Endometrial microvascular endothelial cells (primary cell): ENCODE results near the gene SORBS1. TPM values are rescaled to one million over a fixed set of nuclear protein-coding genes. Genes with fewer than 3 reads are reported as not detected.
"Not testable (repeated sequence)": the region's sequence is repeated elsewhere in the genome, so short reads cannot be mapped to it uniquely, and the experiment has no call there.

ENCODE experiments used
- in situ Hi-C: cut with HindIII; loops from 2 replicates; pipeline ENCODE4 v1.10.0; 2017; ENCODE audit warnings: low sequenced_read_pairs, low pct_unique_long_range_greater_than_20kb; ENCODE audit errors: inconsistent ontology term
- total RNA-seq: library from RNA; depleted of rRNA; stranded (reverse); fragments of >200 nt; gene quantifications from one replicate; pipeline ENCODE4 v1.2.3, GENCODE V29; 2015; ENCODE audit errors: inconsistent ontology term

Gene SORBS1
- total RNA-seq, 1 donor from 2014 or later: 4.5 TPM

- in situ Hi-C loops: no loop called here
Measured at GRCh38 chr10:95350830-95351228, 210.3 kb downstream of the SORBS1 start.

- in situ Hi-C loops: no loop called here
Measured at GRCh38 chr10:95350219-95350829, 210.8 kb downstream of the SORBS1 start.

GRCh38 chr10:95347402-95347766, 213.8 kb downstream of the SORBS1 start:
- in situ Hi-C loops: not testable (repeated sequence)

- in situ Hi-C loops: no loop called here
Measured at GRCh38 chr10:95346715-95347401, 214.3 kb downstream of the SORBS1 start.

- in situ Hi-C loops: no loop called here
Measured at GRCh38 chr10:95343573-95343972, 217.6 kb downstream of the SORBS1 start.

GRCh38 chr10:95341716-95342130, 219.4 kb downstream of the SORBS1 start:
- in situ Hi-C loops: no loop called here

GRCh38 chr10:95339863-95340262, 221.3 kb downstream of the SORBS1 start:
- in situ Hi-C loops: no loop called here

- in situ Hi-C loops: no loop called here
Measured at GRCh38 chr10:95337423-95338160, 223.6 kb downstream of the SORBS1 start.

- in situ Hi-C loops: no loop called here
Measured at GRCh38 chr10:95336702-95337101, 224.5 kb downstream of the SORBS1 start.

- in situ Hi-C loops: no loop called here
Measured at GRCh38 chr10:95335933-95336699, 225.1 kb downstream of the SORBS1 start.

- in situ Hi-C loops: no loop called here
Measured at GRCh38 chr10:95334805-95335144, 226.4 kb downstream of the SORBS1 start.

- in situ Hi-C loops: no loop called here
Measured at GRCh38 chr10:95333997-95334804, 227.0 kb downstream of the SORBS1 start.

GRCh38 chr10:95332666-95333249, 228.4 kb downstream of the SORBS1 start:
- in situ Hi-C loops: no loop called here

- in situ Hi-C loops: no loop called here
Measured at GRCh38 chr10:95331596-95332130, 229.5 kb downstream of the SORBS1 start.

GRCh38 chr10:95330966-95331453, 230.2 kb downstream of the SORBS1 start:
- in situ Hi-C loops: no loop called here

GRCh38 chr10:95329296-95329695, 231.9 kb downstream of the SORBS1 start:
- in situ Hi-C loops: no loop called here

- in situ Hi-C loops: no loop called here
Measured at GRCh38 chr10:95328013-95328412, 233.2 kb downstream of the SORBS1 start.

GRCh38 chr10:95327367-95327766, 233.8 kb downstream of the SORBS1 start:
- in situ Hi-C loops: no loop called here
